Activated T-helper 1 cell treated with Interleukin-2 at 50 U/mL for 16 hours (primary cell): ENCODE data around the gene EMCN.
"Not testable (repeated sequence)": the region's sequence is repeated elsewhere in the genome, so short reads cannot be mapped to it uniquely, and the experiment has no call there.

Experiments
- DNase-seq: peaks from one replicate; pipeline ENCODE4 v3.0.0-alpha.2; 2020; ENCODE audit warnings: low read depth

EMCN gene

DNA sequence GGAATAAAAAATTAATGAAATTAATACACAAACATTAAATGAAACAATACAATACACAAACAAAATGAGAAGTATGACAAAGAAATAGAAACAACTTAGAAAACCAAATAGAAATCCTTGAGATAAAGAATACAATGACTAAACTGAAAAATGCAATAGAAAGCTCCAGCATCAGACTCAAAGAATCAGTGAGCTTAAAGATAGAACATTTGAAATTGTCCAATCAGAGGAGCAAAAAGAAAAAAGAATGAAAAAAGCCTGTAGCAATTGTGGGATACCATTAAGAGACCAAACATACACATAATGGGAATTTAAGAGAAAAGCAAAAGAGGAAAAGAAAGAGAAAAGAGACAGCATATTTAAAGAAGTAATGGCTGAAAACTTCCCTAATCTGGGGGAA lies 25.7 kb downstream of the EMCN start:
- DNase-seq, result no peak

DNA sequence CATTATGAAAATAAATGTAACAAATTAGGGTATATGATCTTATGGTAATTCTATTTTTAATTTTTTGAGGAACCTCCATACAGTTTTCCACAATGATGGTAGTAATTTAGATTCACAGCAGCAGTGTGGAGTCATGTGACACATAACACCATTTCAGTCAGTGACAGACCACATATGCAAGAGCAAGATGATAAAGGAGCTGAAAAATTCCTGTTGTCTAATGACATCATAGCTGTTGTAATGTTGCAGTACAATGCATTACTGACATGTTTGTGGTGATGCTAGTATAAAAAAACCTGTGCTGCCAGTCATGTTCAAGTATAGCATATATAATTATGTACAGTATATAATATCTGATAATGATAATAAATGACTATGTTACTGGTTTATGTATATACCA lies 28.5 kb downstream of the EMCN start:
- no peak for DNase-seq

DNA sequence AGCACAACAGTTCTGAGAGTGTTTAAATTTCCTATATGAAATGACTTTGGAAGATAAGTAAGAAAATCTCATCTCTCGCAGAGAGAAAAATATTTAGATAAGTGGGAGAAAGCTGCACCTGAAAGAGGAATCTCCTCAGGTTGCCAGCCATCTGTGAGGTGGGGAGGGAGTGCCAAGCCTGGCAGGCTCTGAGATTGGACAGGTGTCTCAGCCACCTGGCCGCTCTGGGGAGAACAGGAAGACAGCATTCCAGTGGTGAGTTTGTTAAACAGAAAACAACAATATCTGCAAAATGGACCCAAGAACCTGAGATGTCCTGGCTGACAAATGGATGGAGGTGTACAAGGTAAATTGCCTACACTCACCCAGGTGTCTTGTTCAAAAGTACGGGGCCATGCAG lies 31.3 kb downstream of the EMCN start:
- DNase-seq, result no peak

DNA sequence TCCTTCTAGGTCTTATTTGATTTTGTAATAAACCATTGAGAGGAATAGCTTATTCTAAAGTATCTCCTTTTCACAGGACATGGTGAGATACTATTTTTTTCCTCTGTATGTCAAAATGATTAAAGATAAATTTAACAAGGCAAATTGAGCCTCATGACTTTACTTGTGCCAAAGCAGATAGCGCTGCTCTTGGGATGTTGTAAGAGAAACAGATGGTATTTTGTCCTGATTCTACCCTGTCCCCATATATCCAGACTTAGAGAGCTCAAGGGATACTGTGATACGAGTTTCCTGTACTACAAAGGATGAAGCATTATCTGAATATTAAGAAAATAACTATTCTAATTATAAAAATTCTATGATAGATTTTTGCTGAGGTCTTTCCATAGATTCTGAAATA lies 34.0 kb downstream of the EMCN start:
- no peak for DNase-seq

DNA sequence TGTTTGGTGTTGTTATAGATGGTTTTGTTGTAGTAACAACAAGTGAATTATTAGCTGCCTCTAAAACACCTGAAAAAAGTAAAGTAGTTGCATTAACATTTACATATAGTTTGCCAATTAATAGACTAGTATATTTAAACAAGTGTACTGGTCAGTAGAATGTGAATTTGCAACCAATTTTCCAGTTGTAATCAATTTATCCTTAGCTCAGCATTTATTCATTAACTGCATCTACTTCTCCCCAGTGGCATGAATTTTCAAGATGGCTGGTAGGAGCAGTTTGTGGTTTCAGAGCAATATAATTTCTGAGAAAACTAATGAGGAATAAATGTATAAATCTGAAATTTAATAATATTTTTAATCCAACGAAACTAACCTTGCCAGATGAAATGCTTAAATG lies 37.9 kb downstream of the EMCN start:
- DNase-seq, result no peak

DNA sequence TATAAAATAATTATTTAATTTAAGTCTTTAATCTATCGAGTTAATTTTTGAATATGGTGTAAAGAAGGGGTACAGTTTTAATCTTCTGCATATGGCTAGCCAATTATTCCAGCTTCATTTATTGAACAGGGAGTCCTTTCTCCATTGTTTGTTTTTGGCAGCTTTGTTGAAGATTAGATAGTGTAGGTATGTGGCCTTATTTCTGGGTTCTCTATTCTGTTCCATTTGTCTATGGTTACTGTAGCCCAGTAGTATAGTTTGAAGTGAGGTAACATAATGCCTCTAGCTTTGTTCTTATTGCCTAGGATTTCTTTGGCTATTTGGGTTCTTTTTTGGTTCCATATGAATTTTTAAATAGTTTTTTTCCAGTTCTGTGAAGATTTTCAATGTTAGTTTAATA lies 48.3 kb downstream of the EMCN start:
- DNase-seq, result no peak

DNA sequence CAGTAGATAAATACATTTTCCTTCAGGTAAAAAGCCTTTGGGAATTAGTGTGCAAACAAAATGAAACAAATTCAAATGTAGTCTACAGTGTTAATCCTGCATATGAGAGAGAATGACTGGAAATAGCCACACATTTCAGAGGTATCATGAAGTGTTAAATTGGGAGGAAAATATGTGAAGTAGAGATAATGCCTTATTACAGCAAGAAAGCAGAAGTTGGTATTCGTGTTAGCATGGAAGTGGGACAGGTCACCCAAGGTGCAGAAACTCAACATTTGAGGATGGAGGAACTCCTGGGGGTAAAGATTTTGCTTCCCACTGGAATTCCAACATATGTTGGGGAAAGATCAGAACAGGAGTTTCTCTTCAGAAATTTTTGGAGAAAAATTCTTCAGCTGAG lies 51.3 kb downstream of the EMCN start:
- DNase-seq, result no peak

DNA sequence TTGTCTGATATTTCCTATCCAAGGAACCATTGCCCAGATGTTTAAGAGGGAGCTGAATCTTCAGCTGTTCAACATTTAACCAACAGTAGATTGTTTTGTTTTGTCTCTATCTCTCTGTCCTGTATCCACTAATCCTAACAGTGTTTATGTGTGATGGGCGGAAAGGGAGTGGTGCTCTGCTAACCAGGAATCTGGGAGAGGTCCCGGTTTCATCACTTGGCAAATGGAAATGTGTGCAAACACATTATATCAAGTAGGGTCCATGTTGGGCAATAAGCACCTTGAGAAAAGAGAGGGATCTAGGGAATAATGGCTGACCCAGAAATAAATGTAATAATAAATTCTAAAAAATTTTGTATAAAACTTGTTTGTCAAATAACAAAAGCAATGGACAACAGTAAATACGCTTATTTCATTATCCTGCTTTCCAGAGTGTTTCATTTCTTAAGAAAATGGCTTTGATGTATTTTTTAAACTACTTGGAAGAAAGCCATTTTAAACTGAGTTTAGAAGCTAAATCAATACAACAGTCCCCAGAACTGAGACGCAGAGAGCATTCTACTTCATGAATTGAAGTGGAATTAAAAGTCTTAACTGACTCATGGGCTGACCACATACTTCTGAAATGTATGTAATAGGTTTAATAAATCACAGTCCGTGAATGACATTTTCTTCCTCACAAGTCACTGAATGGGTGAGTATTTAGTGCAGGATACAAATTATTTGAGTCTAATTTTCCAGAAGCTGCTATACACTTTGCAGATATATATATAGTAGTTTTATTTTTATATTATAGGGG lies 55.8 kb downstream of the EMCN start:
- no peak for DNase-seq

DNA sequence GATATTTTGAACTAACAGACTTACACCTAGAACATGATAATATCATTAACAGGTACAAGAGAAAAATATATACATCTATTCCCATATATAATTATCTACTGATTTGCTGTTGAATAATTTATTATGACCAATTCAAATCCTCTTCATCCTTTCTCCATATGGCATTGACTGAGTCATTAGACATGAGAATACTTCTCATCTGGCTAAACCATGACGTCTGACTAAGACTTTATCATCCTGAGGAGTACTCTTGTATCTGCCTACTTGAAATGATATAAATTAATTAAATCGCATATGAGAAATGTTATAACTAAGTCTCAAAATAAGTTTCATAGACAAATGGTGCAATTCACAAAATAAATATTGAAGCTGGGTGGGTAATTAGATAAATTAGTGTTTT lies 67.4 kb downstream of the EMCN start:
- DNase-seq, result no peak

DNA sequence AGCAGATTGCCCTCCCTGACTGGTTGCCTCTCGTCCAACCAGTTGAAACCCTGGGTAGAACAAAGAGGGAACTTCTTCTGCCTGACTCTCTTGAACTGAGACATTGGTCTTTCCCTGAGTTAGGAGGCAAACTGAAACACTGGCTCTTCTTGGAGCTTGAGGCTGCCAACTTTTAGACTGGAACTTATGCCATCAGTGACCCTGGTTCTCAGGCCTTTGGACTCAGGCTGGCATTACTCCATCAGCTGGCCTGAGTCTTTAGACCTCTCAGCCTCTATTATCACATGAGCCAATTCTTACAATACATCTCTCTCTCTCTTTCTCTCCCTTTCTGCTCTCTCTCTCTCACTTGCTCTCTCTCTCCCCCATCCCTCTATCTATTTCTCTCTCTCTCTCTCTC lies 86.4 kb downstream of the EMCN start:
- no peak for DNase-seq

DNA sequence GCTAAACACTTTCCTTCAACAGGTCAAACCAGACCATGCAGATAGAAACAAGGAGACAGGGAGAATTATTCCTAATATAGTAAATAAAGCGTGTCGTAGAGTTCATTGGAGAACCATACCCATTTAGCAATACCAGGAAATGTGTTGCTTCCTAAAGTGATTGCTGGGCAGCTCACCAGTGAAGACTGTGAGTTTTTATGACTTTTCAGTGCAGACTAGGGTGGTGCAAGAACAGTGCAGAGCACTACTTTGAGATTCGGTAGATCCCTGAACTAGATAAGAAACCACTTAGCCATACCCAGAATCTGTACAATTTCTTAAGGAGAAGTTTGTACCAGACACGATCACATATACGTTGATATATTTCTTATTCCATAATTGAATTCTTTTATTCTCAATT lies 87.4 kb downstream of the EMCN start:
- no peak for DNase-seq

DNA sequence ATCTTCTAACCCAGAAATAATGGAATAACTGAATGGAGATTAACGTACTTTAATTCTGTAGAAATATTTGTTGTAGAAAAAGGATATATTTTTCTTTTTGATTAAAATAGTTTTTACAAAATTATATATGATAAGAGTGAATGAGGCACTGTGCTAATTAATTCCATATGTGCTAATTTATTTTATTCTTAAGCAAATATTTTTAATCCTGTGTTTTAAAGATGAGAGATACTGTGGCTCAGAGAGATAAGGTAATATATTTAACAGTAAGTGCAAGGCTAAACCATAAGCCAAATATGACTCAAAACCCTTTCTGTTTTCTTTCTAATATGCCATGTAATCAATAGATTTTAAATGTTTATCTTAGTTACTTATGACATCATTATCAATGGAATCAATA lies 88.2 kb downstream of the EMCN start:
- DNase-seq, result no peak

DNA sequence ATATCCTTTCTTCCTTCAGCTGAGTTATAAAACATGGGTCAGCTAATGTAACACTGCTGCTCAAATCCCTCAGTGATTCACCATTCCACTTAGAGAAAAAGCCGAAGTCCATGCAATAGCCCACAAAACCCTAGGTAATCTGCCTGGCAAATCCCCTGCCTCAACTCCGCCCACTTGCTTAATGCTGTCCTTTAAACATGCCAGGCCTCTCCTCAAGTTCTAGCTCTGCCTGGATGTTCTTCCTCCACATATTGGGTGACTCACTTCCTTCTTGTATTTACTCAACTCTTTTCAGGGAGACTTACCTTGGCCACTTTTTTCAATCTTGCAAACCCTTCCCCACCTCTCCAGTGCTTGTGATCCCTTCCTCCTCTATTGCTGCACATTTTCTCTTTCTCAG lies 89.8 kb downstream of the EMCN start:
- DNase-seq, result no peak

DNA sequence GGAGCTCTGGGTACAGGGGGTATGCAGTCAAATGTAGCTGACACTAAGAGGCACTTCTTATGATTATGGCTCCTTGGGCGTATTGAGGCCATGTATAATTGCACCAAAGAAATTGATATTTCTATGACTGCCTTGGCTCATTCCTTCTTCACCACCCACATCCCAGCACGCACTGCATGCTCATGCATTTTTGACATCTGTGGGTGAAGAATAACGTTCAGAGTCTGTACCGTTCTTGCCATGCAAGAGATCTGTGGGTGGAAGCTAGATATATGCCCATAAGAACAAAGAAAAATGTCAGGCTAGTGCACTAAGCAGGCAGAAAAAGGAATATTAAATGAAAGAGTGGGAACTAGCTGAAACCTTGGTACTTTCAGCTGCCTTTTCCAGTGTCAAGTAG lies 93.4 kb downstream of the EMCN start:
- DNase-seq, result no peak

DNA sequence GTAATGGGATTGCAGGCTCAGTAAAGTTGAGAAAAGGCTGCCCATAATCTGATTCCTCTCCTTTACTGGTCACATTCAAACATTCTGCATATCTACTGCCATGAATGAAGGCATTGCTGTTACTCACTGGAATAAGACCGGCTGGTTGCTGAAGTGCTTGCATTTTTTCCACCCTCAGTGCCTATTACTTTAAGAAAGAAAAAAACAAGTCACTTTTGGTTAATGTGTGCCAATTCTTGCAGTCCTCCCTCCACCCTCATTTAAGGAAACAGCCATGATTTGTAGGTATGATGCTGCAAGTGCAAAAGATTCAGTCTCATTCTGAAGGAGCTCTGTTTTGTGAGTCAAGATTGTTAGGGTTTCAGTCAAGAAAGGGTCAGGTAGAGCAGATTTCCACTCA lies 94.9 kb downstream of the EMCN start:
- DNase-seq, result no peak

DNA sequence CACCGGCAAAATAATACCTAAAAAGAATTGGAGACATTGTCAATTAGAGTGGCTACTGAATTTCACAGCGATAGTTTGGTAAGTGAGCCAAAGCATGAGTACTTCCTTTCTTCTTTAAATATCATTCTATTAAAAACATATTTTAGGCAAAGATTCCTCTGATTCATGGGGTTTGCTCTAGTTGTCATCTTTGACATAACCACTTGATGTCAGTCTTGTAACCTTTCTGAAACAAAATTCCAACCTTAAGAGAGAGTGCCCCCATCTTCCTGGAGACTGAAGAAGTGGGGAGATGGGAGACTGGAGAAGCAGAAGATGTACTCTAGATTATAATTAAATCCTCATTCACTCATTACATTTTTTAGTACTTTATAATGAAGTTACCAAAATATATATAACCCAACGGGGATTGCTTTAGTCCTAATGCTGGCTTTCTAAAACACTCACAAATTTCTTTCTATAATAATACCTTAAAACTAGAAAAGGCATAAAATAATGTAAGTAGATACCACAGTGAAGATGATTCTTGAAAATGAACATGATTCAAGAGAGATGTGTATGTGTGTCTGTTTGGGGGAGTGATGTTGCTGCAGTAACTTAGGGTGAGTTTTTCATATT lies 96.4 kb downstream of the EMCN start:
- no peak for DNase-seq

DNA sequence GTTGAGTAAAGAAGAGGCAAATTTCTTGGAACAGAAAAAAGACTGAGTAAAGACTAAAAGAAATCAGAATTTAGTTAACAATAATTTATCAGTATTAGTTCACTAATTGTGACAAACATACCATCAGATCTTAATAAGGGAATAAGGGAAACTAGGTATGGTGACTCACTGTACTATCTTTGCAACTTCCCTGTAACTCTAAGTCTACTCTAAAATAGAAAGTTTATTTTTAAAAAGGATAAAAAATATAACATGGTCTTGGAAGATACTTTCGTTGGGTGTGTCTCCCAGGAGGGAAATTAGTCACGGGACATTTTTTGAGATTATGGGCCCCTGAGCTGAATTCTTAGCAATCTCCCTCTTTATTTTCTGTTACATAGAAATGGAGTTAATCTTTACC lies 97.3 kb downstream of the EMCN start:
- no peak for DNase-seq

DNA sequence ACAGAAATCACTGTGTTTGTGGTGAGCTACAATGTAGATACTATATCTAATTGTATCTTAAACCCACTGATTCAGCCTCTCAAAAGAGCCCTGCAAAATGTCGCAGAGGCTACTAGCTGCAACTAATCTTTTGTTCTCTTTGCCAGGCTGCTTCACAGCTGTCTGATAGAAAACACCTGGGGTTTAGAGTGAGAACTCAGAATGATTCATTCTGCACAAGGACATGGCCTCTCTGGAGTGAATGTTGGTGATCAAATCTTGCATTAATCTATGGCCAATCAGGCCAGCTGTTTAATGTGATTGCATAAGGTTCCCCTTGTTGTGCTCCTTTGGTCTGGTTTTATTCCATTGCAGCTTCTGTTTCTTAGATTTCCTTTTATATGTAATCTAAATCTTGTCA lies 100.3 kb downstream of the EMCN start:
- no peak for DNase-seq

DNA sequence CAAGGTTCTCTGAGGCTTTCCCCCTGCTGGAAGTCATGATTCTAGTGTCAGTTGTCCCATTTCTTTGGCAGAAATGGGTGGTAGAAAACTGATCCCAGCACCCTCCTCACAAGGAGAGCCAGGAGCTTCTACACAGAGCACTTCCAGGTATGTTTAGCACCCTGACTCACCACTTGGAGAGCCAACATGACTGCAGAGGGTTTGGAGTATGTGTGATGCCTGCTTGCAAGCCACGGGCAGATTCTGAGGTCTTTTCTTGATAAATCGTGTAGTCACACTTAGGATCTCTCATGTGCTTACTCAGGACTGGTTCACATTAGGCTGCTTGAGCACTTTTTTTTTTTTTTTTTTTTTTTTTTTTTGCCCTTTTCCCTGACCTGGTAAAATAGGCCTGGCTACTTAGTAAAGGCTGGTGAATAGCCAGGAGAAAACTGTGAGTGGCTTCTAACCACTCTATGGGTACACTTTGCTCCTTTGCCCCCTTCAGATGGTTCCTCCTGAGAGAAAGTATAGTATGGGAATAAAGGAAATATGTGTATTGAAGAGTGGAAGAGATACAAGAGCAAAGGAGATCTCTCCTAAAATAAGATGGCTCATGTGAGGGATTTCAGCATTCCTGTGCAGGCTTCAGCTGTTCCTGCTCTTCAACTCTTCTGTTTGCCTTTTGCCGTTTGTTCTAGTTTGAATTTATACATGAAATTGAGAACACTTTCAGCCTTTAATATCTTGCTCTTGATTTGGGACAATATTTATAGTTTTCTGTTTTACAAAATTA lies 103.6 kb downstream of the EMCN start:
- DNase-seq, result no peak

DNA sequence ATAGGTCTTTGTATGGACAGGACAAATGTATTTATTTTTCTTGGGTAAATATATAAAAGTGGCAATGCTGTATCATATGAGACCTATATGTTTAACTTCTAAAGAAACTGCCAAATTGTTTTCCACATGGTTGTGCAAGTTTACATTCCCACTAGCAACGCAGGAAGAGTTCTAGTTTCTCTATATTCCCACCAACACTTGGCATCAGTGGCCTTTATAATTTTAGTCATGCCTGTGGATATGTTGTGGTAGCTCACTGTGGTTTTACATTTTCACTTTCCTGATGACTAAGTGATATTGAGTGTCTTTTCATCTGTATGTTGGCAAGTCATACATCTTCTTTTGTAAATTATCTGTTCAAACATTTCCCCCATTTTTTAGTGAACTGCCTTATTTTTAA lies 126.0 kb downstream of the EMCN start:
- DNase-seq, result no peak

DNA sequence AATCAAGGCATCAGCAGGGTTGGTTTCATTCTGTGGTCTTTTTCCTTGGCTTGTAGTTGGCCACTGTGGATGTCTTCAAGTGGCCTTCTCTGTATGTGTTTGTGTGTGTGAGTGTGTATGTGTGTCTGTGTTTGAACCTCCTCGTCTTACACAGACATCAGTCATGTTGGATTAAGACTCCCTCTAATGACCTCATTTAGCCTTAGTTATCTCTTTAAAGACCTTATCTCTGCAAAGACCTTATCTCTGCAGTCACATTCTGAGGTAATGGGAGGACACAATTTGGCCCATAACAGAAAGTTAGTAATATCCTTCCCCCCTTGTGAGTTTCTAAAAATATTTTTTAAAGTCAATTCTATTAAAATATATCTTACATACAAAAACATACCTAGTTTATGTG lies 126.7 kb downstream of the EMCN start:
- DNase-seq, result no peak

DNA sequence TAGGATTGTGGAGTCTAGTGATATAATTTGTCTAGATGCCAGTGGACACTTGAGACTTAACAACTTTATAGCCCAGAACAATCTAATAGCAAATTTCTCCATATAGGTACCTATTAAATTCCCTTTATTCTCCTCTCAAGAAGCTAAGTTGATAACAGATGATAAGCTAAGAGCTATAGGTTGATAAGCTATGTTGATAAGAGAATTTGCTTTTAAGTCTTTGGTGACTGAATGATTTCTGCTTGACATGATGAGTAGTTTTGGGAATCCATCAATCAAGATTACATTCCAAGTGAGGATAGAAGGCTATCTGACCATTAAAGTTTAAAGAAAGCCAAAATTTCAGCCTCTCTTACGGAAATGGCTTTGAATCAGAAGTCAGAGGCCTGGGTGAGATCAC lies 131.6 kb downstream of the EMCN start:
- no peak for DNase-seq

DNA sequence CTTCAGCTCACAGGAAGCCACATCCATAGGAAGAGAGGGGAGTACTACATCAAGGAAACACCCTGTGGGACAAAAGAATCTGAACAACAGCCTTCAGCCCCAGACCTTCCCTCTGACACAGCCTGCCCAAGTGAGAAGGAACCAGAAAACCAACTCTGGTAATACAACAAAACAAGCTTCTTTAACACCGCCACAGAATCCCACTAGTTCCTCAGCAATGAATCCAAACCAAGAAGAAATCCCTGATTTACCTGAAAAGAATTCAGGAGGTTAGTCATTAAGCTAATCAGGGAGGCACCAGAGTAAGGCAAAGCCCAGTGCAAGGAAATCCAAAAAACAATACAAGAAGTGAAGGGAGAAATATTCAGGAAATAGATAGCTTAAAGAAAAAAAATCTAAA lies 137.4 kb downstream of the EMCN start:
- DNase-seq, result not testable (repeated sequence)
